Activated T-helper 9 cell treated with anti-CD3 and anti-CD28 coated beads, Interleukin-2, amount 50 U/mL, for 16 hours (primary cell): Measurements from ENCODE around the gene MNAT1.
"Not testable (repeated sequence)": the region's sequence is repeated elsewhere in the genome, so short reads cannot be mapped to it uniquely, and the experiment has no call there.

ENCODE experiments used
- DNase-seq: peaks from one replicate; pipeline ENCODE4 v3.0.0-alpha.2; 2020; ENCODE audit warnings: low read depth

MNAT1 gene

DNA sequence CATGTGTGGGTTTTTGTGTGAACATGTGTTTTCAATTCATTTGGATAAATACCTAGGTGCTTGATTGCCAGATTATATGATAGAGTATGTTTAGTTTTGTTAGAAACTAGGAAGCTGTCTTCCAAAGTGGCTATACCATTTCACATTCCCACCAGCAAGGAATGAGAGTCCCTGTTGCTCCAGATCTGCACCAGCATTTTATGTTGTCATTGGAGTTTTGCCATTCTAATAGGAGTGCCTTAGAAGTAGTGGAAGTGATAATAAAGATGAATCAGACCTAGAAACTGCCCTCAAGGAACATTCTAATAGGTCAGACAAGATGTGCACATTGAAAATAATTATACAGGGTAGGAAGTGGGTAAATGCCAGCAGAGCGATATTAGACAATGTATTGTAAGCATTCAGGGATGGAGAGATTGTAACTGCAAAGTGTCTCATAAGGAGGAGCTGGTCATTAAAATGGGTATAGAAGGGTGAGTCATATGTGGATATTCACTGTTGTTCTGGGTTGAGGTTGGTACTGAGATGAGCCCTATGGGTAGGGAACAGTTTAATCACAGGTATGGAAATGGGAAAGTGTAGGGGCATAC lies 71.4 kb downstream of the MNAT1 start:
- DNase-seq: no peak

DNA sequence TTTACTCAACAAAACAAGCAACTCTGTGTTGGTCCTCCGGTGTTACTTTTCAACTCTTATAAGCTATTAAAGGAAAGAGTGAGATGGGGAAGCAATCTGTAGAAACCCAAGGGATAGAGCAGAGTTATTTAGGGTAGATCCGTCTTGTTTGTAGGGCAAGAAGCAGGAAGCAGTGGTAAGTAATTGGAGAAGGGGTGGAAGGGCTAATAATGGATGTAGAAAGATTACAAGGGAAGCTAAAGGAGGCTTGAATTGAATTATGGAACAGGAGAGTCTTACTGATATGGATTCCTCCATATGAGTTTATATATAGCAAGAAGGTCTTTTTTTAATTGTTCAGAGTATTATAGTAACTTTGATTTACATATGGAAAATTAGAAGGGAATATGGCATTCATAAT lies 72.7 kb downstream of the MNAT1 start:
- DNase-seq: no peak

GRCh38 chr14:60807971-60808370 lies 73.4 kb downstream of the MNAT1 start:
- DNase-seq: no peak

- no peak for DNase-seq
Measured at GRCh38 chr14:60812987-60813386, 78.4 kb downstream of the MNAT1 start.

DNA sequence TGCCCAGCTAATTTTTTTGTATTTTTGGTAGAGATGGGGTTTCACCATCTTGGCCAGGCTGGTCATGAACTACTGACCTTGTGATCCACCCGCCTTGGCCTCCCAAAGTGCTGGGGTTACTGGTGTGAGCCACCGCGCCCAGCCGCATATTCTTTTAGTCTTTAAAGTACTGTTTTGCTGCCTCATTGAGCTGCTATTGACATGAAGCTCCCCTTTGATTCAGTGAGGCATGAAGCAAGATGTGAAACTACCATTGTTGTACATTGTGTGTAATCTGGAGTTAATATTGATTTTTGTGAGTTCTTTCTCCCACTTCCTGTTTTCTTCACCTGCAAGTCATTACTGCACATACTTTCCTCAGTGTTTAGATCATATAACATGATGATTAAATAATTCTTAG lies 80.8 kb downstream of the MNAT1 start:
- DNase-seq: no peak

DNA sequence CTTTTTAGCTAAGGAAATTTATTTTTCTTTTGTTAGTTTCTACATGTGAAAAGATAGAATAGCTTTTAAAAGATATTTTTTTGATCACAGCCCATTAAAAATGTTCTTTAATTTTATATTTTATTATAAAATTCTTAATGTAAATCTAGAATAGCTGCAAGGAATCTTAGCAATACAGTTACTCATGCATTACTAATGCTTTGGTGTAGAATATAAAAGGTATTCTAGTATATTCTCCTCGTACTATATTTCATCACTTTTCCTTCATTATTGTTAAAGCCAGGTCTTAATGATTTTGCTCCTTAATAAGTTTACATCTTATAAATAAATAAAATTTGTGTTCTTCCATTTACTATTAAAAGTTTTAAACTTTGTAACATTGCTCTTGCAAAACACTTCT lies 82.6 kb downstream of the MNAT1 start:
- no peak for DNase-seq

GRCh38 chr14:60819575-60819974 lies 85.0 kb downstream of the MNAT1 start:
- DNase-seq: no peak

GRCh38 chr14:60838601-60839000 lies 104.0 kb downstream of the MNAT1 start:
- DNase-seq: no peak

GRCh38 chr14:60839057-60839456 lies 104.5 kb downstream of the MNAT1 start:
- no peak for DNase-seq

DNA sequence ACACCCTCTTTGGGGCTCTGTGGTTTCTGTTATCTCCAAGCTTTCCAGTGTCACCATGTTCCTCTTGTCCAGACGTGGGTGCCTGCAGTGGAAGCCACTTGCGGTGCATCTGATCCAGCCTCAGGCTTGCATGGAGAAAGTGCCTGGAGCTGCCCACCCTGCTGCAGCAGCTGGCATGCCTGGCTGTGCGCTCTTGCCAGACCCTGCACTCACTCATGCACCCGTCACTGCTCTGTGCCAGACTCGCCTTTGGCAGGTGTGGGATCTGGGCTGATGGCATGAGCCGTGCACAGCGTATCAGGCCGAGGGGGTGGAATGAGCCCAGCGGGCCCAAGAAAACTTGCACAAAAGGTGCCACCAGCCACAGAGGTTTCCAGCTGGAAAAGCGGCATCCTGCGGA lies 105.1 kb downstream of the MNAT1 start:
- DNase-seq: no peak

GRCh38 chr14:60840313-60840712 lies 105.8 kb downstream of the MNAT1 start:
- no peak for DNase-seq

- DNase-seq: no peak
Measured at GRCh38 chr14:60845523-60845922, 111.0 kb downstream of the MNAT1 start.

DNA sequence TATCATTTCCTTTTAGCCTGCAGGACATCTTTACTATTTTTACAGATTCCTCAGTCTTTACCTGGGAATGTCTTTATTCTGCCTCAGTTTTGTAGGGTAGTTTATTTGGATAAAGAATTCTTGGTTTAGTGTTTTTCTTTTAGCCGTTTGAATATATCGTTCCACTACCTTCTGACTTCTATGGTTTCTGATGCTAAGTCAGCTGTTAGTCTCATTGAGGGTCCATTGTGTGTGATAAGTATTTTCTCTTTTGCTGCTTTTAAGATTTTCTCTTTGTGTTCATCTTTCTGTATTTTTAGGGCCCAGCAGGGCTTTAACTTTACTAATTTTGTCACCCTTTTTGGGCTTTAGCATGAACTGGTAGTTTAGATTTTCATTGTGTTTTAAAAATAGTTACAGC lies 113.5 kb downstream of the MNAT1 start:
- no peak for DNase-seq

DNA sequence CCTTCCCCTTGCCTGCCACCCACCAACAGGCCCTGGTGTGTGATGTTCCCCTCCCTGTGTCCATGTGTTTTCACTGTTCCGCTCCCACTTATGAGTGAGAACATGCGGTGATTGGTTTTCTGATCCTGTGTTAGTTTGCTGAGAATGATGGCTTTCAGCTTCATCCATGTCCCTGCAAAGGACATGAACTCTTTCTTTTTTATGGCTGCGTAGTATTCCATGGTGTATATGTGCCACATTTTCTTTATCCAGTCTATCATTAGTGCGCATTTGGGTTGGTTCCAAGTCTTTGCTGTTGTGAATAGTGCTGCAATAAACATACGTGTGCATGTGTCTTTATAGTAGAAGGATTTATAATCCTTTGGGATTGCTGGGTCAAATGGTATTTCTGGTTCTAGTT lies 117.1 kb downstream of the MNAT1 start:
- not testable (repeated sequence) for DNase-seq

DNA sequence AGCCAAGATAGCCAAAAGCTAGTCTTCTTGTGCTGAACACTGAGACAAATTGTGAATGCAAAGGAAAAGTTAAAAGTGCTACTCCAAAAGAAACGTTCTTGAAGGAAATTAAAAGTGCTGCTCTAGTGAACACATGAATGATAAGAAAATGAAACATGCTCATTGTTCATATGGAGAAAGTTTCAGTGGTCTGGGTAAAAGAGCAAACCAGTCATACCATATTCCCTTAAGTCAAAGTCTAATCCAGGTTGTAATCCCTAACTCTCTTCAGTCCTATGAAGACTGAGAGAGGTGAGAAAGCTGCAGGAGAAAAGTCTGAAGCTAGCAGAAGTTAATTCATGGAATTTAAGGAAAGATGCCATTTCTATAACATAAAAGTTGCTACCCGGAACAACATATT lies 121.5 kb downstream of the MNAT1 start:
- no peak for DNase-seq

GRCh38 chr14:60859525-60859924 lies 125.0 kb downstream of the MNAT1 start:
- DNase-seq: no peak

DNA sequence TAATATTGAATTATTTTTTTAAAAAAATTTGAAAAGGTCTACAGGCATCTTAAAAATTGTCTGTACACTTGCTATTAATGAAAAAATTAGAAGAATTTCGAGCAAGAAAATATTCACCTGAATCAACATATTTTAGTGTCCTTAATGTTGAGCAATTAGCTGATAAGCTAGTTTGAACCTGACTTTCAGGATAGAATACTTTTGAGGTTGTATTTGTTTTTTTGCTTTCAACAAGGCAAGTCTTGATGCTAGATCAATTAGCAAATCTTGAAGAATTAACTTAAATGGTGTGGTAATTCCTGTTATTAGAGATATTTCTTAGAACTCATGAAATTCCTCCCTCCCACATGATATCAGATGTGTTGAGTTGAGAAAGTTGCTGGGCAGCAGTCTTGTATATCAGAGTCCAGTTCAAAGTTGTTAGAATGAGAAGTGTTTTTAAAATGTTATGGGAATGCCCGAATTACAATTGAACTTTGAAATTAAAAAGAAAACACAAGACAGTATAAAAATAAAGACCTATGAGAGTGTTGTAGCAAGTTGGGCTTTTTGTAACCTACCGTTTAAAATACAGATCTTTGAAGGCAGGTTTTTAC lies 127.1 kb downstream of the MNAT1 start:
- DNase-seq: no peak

GRCh38 chr14:60862283-60862682 lies 127.7 kb downstream of the MNAT1 start:
- no peak for DNase-seq

- no peak for DNase-seq
Measured at GRCh38 chr14:60863249-60863648, 128.7 kb downstream of the MNAT1 start.

DNA sequence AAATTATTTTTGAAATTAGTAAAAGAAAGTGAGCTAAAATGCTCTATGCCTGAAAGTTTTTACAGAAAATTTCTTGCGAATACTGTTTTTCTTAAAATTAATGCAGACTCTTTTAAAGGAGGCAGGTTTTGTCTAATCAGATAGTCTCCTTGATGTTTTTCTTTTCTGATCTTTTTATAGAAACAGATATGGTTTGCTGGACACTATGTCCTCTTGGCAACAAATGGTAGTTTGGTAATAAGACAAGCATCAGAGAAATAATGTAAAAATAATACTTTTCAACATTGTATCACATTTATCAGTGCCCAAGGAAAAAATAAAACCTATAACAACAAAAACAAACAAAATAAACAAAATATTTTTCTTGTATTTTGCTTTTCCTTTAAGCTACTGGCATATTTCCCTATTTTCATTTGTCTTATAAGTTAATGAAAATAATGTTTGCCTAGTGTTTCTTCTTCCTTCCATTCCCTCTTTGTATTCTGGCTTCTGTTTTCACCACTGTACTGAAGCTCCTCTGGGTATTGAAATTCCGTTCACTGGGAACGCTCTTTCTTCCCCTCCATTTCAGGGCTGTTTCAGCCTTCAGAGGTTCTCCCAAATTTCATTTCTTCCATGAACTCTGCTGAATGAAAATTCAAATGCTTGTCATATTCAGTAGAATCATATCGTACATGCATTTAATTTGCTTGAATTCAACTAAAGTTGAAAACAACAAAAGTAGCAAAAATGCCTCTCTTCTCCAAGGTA lies 131.0 kb downstream of the MNAT1 start:
- DNase-seq: no peak

DNA sequence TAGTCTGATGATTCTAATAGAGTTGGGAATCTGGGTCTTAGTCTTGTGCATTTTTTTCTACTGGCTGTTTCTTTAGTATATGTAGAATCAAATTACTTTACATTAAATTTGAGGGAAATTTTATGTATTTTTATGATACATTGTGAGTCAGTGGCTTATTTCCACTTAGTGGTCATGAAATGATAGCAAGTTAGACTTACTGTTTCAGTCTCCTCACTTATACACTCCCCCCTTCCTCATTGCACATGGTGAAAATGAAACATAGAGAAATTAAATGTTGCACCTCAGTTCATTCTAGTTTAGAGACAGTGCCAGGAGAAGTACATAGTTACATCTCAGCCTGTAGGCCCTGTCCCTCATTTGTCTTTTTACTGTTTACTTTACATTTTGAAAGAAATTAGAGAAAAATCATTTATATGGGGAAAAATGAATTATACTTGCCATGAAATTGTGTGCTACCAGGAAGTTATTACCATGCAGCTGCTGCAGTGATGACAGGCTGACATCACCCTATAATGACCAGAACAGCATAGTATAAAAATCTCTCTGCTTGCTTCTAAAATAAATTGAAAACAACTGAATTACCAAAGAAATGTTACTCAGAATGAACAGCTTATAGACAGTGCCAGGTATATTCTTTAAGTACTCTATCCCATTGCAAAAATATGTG lies 133.1 kb downstream of the MNAT1 start:
- no peak for DNase-seq

DNA sequence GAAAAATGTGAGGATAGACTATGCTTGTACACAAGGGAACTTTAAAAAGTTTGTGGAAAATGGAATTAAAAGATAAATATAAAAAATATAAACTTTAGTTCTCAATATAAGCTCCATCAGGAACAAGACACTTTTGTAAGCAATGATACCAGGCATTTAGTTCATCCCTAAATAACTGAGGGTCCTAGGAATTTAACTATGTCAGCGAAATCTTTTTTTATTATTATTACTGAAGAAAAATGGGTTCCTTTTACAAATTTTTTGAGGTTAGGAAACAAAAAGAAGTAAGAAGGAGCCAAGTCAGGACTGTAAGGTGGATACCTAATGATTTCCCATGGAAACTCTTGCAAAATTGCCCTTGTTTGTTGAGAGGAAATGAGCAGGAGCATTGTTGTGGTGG lies 143.6 kb downstream of the MNAT1 start:
- no peak for DNase-seq

- no peak for DNase-seq
Measured at GRCh38 chr14:60878536-60878935, 144.0 kb downstream of the MNAT1 start.
